H1 (cell line): ENCODE data around the gene SLC15A4. TPM values are rescaled to one million over a fixed set of nuclear protein-coding genes. Genes with fewer than 3 reads are reported as not detected.

ENCODE experiments used
- CTCF ChIA-PET: fragments of 300-600 bp; sonication (Branson Sonifier 250); formaldehyde crosslinking; loops from one replicate; lab custom pipeline; 2021; ENCODE audit not compliant: partially characterized antibody; lab: Charles Lee
- POLR2A ChIA-PET: fragments of 300-600 bp; sonication (Branson Sonifier 250); formaldehyde crosslinking; loops from one replicate; lab custom pipeline; 2021; ENCODE audit warnings: inconsistent platforms; ENCODE audit not compliant: partially characterized antibody; lab: Charles Lee
- DNase-seq, 2 experiments: peaks; one replicate each; pipeline versions ENCODE4 v3.0.0 to v3.0.0-alpha.2; 2010 to 2022; ENCODE audit warnings: low spot score in 2 of 2, low read depth in 1 of 2, mixed read lengths in 1 of 2
- FAIRE-seq: peaks from 2 replicates; lab custom pipeline; 2011; peaks lifted over from hg19 to GRCh38; lab: Jason Lieb, UNC
- H2AFZ ChIP-seq: 2 replicates; pipeline ENCODE4 v1.8.1; 2012; ENCODE audit warnings: low read length, inconsistent platforms
- H2AK5ac ChIP-seq: 2 replicates; pipeline ENCODE4 v1.6.1; 2013; ENCODE audit warnings: low read depth, low read length
- H2BK120ac ChIP-seq: replicated peaks from 2 replicates; pipeline ENCODE3; 2013; ENCODE audit warnings: low read depth, low read length, inconsistent platforms
- H2BK12ac ChIP-seq: 2 replicates; pipeline ENCODE4 v1.6.1; 2013; ENCODE audit warnings: low read depth, low read length
- H2BK15ac ChIP-seq: 2 replicates; pipeline ENCODE4 v1.6.1; 2013; ENCODE audit warnings: low read length
- H2BK20ac ChIP-seq: 2 replicates; pipeline ENCODE4 v1.6.1; 2013; ENCODE audit warnings: low read length
- H2BK5ac ChIP-seq: 2 replicates; pipeline ENCODE4 v1.6.1; 2013; ENCODE audit warnings: low read depth, low read length
- H3K14ac ChIP-seq: 2 replicates; pipeline ENCODE4 v1.6.1; 2013; ENCODE audit warnings: inconsistent platforms; ENCODE audit not compliant: insufficient read length
- H3K18ac ChIP-seq: 2 replicates; pipeline ENCODE4 v1.6.1; 2013; ENCODE audit warnings: low read length; ENCODE audit errors: extremely low read depth
- H3K23ac ChIP-seq: 2 replicates; pipeline ENCODE4 v1.6.1; 2013; ENCODE audit warnings: inconsistent platforms; ENCODE audit not compliant: insufficient read length
- H3K23me2 ChIP-seq: 2 replicates; pipeline ENCODE4 v1.6.1; 2013; ENCODE audit warnings: low read depth, low read length
- H3K27ac ChIP-seq: 2 replicates; pipeline ENCODE4 v1.6.1; 2011; ENCODE audit warnings: low read depth, low read length, inconsistent platforms
- H3K27me3 ChIP-seq, 4 experiments: replicated peaks in 1 of 4; 1 replicate in 1 of 4; 2 replicates in 3 of 4; pipeline versions ENCODE4 v1.6.1 to v1.8.1; 2011 to 2013; ENCODE audit warnings: low read length in 3 of 4, mild to moderate bottlenecking in 3 of 4, inconsistent platforms in 2 of 4, mixed read lengths in 2 of 4, moderate library complexity in 1 of 4; ENCODE audit not compliant: control insufficient read depth in 3 of 4, insufficient read depth in 3 of 4; ENCODE audit errors: extremely low read depth in 1 of 4
- H3K36me3 ChIP-seq, 4 experiments: 2 replicates each; pipeline versions ENCODE4 v1.6.1 to v1.8.1; 2011 to 2013; ENCODE audit warnings: mild to moderate bottlenecking in 4 of 4, low read length in 3 of 4, moderate library complexity in 2 of 4, control low read depth in 1 of 4, inconsistent platforms in 1 of 4; ENCODE audit not compliant: insufficient read depth in 4 of 4, control insufficient read depth in 2 of 4
- H3K4ac ChIP-seq: replicated peaks from 2 replicates; pipeline ENCODE3; 2013; ENCODE audit warnings: low read length, low read depth, mixed read lengths, inconsistent platforms; ENCODE audit not compliant: insufficient read length
- H3K4me1 ChIP-seq, 4 experiments: replicated peaks in 1 of 4; 1 replicate in 1 of 4; 2 replicates in 3 of 4; pipeline versions ENCODE4 v1.6.1 to v1.8.1; 2011 to 2013; ENCODE audit warnings: low read length in 3 of 4, inconsistent platforms in 2 of 4, mixed read lengths in 1 of 4; ENCODE audit not compliant: insufficient read depth in 4 of 4, control insufficient read depth in 3 of 4
- H3K4me2 ChIP-seq, 2 experiments: 2 replicates each; pipeline versions ENCODE4 v1.6.1 to v1.8.1; 2011 to 2013; ENCODE audit warnings: low read depth in 2 of 2, low read length in 2 of 2, control low read depth in 1 of 2, inconsistent platforms in 1 of 2, mild to moderate bottlenecking in 1 of 2; ENCODE audit not compliant: insufficient read depth in 1 of 2
- H3K4me3 ChIP-seq, 4 experiments: fragments of 200-600, 300-600 bp in 1 of 4; sonication (generic), shearing (Covaris generic), sonication (Bioruptor Twin) in 1 of 4; 2 replicates each; pipeline versions ENCODE4 v1.5.1 to v1.8.1; 2011 to 2016; ENCODE audit warnings: low read length in 4 of 4, low read depth in 3 of 4, control low read depth in 2 of 4, inconsistent platforms in 2 of 4, mild to moderate bottlenecking in 2 of 4, mixed read lengths in 1 of 4, moderate library complexity in 1 of 4; ENCODE audit not compliant: insufficient read depth in 2 of 4; ENCODE audit errors: extremely low read depth in 1 of 4
- H3K56ac ChIP-seq: replicated peaks from 2 replicates; pipeline ENCODE3; 2013; ENCODE audit warnings: low read depth, mild to moderate bottlenecking, mixed read lengths, low read length, inconsistent platforms; ENCODE audit not compliant: insufficient read length
- H3K79me1 ChIP-seq: 2 replicates; pipeline ENCODE4 v1.6.1; 2013; ENCODE audit warnings: low read depth, low read length, control low read depth
- H3K79me2 ChIP-seq, 2 experiments: 2 replicates each; pipeline versions ENCODE4 v1.6.1 to v1.8.1; 2012 to 2013; ENCODE audit warnings: low read length in 2 of 2, mild to moderate bottlenecking in 2 of 2, inconsistent platforms in 1 of 2; ENCODE audit not compliant: insufficient read depth in 2 of 2, control insufficient read depth in 1 of 2
- H3K9ac ChIP-seq, 4 experiments: replicated peaks in 1 of 4; 1 replicate in 1 of 4; 2 replicates in 3 of 4; pipeline versions ENCODE4 v1.6.1 to v1.8.1; 2011 to 2013; ENCODE audit warnings: low read depth in 3 of 4, low read length in 3 of 4, control low read depth in 2 of 4, mild to moderate bottlenecking in 2 of 4, moderate library complexity in 2 of 4, inconsistent platforms in 1 of 4; ENCODE audit errors: extremely low read depth in 1 of 4
- H3K9me3 ChIP-seq, 2 experiments: 2 replicates each; pipeline versions ENCODE4 v1.6.1 to v1.8.1; 2012 to 2013; ENCODE audit warnings: mild to moderate bottlenecking in 2 of 2, moderate library complexity in 2 of 2, control low read depth in 1 of 2, inconsistent platforms in 1 of 2, low read depth in 1 of 2, low read length in 1 of 2, mixed read lengths in 1 of 2; ENCODE audit not compliant: insufficient read depth in 2 of 2
- H4K20me1 ChIP-seq, 2 experiments: replicated peaks in 1 of 2; 2 replicates each; pipeline versions ENCODE3 to v1.8.1; 2011 to 2013; ENCODE audit warnings: inconsistent platforms in 2 of 2, low read length in 2 of 2, mild to moderate bottlenecking in 1 of 2; ENCODE audit not compliant: insufficient read depth in 2 of 2, control insufficient read depth in 1 of 2
- H4K5ac ChIP-seq: 2 replicates; pipeline ENCODE4 v1.6.1; 2013; ENCODE audit warnings: low read length, low read depth, mixed read lengths, inconsistent platforms; ENCODE audit not compliant: insufficient read length
- H4K8ac ChIP-seq: 2 replicates; pipeline ENCODE4 v1.8.0; 2013; ENCODE audit warnings: mild to moderate bottlenecking, moderate library complexity, low read length, inconsistent platforms; ENCODE audit not compliant: insufficient read depth; ENCODE audit errors: extremely low read depth
- H4K91ac ChIP-seq: replicated peaks from 2 replicates; pipeline ENCODE3; 2013; ENCODE audit warnings: low read length, mixed read lengths, inconsistent platforms; ENCODE audit not compliant: insufficient read length
- CREB1 ChIP-seq: IDR thresholded peaks from 2 replicates; pipeline ENCODE4 v1.6.1; 2012; ENCODE audit warnings: inconsistent platforms
- HDAC6 ChIP-seq: IDR thresholded peaks from one replicate; pipeline ENCODE4 v1.7.1; 2012; ENCODE audit warnings: low read depth, mild to moderate bottlenecking, inconsistent platforms, low read length, moderate library complexity
- SP2 ChIP-seq: IDR thresholded peaks from 2 replicates; pipeline ENCODE4 v1.6.1; 2012; ENCODE audit warnings: mild to moderate bottlenecking, low read length, inconsistent platforms
- TBP ChIP-seq: IDR thresholded peaks from 2 replicates; pipeline ENCODE4 v1.6.1; 2011; ENCODE audit warnings: low read depth, low read length, improper control_type of control experiment
- WGBS, 2 experiments: shearing (Covaris generic) in 1 of 2; methylation state at CpG; one replicate each; pipeline versions ENCODE4 v1.1.6 to v1.1.7; 2013 to 2015; ENCODE audit warnings: low lambda C conversion rate in 2 of 2, mixed read lengths in 2 of 2, inconsistent platforms in 1 of 2, low coverage in 1 of 2, missing lambda C conversion rate in 1 of 2; ENCODE audit not compliant: insufficient replicate concordance in 2 of 2, insufficient coverage in 1 of 2, insufficient read length in 1 of 2; ENCODE audit errors: extremely low coverage in 1 of 2, missing lambda C conversion rate in 1 of 2; 5-methylcytosine and 5-hydroxymethylcytosine counted together
- polyA plus RNA-seq, 7 experiments: library from polyadenylated mRNA; depleted of rRNA in 3 of 7; stranded (reverse) in 5 of 7; unstranded in 2 of 7; fragments of >200 nt in 5 of 7; fragments of 200-250 nt in 2 of 7; gene quantifications; 1 replicate in 5 of 7; 2 replicates in 1 of 7; 4 replicates in 1 of 7; pipeline versions ENCODE4 v1.2.1 to v1.2.3, GENCODE V29; 2011 to 2013; ENCODE audit warnings: missing spikeins in 2 of 7, mixed read lengths in 2 of 7
- total RNA-seq: library from RNA; stranded (reverse); fragmentation: NEBNext Ultra II Directional; extraction: Animal tissue kit (Norgen Biotek cat#: 25700); gene quantifications from 2 replicates; pipeline ENCODE4 v1.2.1, GENCODE V29; 2021

The SLC15A4 gene
- total and polyA plus RNA-seq, 2 of the 8 experiments (the other 6 are each of a cell fraction or from before 2014, with no cell fraction given): 22.7 to 26.6 TPM

- no peaks in the 10 kb centered on the region for H4K20me1 ChIP-seq
- H2AK5ac ChIP-seq: no peak overlapping the region
- no peak overlapping the region for H4K91ac ChIP-seq
- peaks cover 0 to 4% of the 10 kb centered on the region in 2 experiments; a peak in 2 of 4 replicates for H3K9me3 ChIP-seq
- H3K23ac ChIP-seq: no peak overlapping the region
- H2AFZ ChIP-seq: no peak overlapping the region
- no peak overlapping the region for H2BK5ac ChIP-seq
- no peaks in the 10 kb centered on the region for H3K23me2 ChIP-seq
- TF ChIP-seq CREB1 (no peak), TBP (no peak), HDAC6 (no peak), SP2 (no peak)
- TF ChIP-seq, all 59 proteins: peak for 0
- Histone ChIP-seq H4K5ac (no peak overlapping the region), H3K4me2 (no peak overlapping the region), H3K79me2 (no peaks in the 10 kb centered on the region), H3K4me1 (peaks cover 0 to 3% (median under 1%) of the 10 kb centered on the region in 4 experiments; a peak in 2 of 7 replicates), H2BK120ac (no peak overlapping the region), H2BK12ac (no peak overlapping the region), H3K79me1 (no peaks in the 10 kb centered on the region), H3K4ac (no peak overlapping the region), H3K36me3 (no peaks in the 10 kb centered on the region), H2BK15ac (no peak overlapping the region), H3K27ac (no peak overlapping the region), H3K4me3 (no peak overlapping the region), H3K18ac (no peak overlapping the region), H4K8ac (no peak overlapping the region), H3K9ac (no peak overlapping the region), H3K27me3 (no peaks in the 10 kb centered on the region), H3K56ac (no peak overlapping the region), H2BK20ac (no peak overlapping the region), H3K14ac (no peak overlapping the region)
- CTCF ChIA-PET: interaction anchor here (0.8 to 4.5 kb wide), 14 partner anchors 10 to 170 kb away, joined by 3 to 47 read pairs (median 4); no protein-coding TSS in a partner anchor
- WGBS, 2 experiments: 91% methylated on average over 7 of the region's 8 CpGs; no CpG with 5 or more reads in 1 of the 2 experiments
- POLR2A ChIA-PET: no interaction called here
- DNase-seq: no peak
- no peak for FAIRE-seq
These were observed 40.6 kb downstream of the SLC15A4 start for GRCh38 chr12:128783129-128783574.
